Activated CD4-positive, CD25-positive, alpha-beta regulatory T cell (primary cell): ENCODE data around the gene NKX6-1.

Experiments used
- DNase-seq, 4 experiments: peaks; one replicate each; lab custom pipeline; 2025; lab: John Stamatoyannopoulos, UW

Gene NKX6-1

GRCh38 chr4:84477738-84478137, 21.4 kb downstream of the NKX6-1 start:
- no peak for DNase-seq

- DNase-seq = no peak
Observed at GRCh38 chr4:84474107-84474506, 25.0 kb downstream of the NKX6-1 start.

GRCh38 chr4:84472154-84472553, 26.9 kb downstream of the NKX6-1 start:
- DNase-seq = no peak

GRCh38 chr4:84470204-84470785, 28.8 kb downstream of the NKX6-1 start:
- no peak for DNase-seq

GRCh38 chr4:84467601-84468000, 31.5 kb downstream of the NKX6-1 start:
- DNase-seq = no peak

GRCh38 chr4:84459783-84460182, 39.3 kb downstream of the NKX6-1 start:
- DNase-seq = no peak

- DNase-seq = no peak
Observed at GRCh38 chr4:84456157-84456556, 42.9 kb downstream of the NKX6-1 start.

- no peak for DNase-seq
Observed at GRCh38 chr4:84455697-84456096, 43.4 kb downstream of the NKX6-1 start.

- no peak for DNase-seq
Observed at GRCh38 chr4:84451546-84451945, 47.5 kb downstream of the NKX6-1 start.

- DNase-seq = no peak
Observed at GRCh38 chr4:84443523-84443922, 55.6 kb downstream of the NKX6-1 start.

GRCh38 chr4:84442778-84443177, 56.3 kb downstream of the NKX6-1 start:
- DNase-seq = no peak
